ENCODE measurements around the gene IRAK2. TPM values are rescaled to one million over a fixed set of nuclear protein-coding genes. Genes with fewer than 3 reads are reported as not detected.

The IRAK2 gene
- polyA plus RNA-seq, 2 of the 4 experiments (the other 2 are of a cell fraction), result 7.9 to 12.5 TPM

DNA sequence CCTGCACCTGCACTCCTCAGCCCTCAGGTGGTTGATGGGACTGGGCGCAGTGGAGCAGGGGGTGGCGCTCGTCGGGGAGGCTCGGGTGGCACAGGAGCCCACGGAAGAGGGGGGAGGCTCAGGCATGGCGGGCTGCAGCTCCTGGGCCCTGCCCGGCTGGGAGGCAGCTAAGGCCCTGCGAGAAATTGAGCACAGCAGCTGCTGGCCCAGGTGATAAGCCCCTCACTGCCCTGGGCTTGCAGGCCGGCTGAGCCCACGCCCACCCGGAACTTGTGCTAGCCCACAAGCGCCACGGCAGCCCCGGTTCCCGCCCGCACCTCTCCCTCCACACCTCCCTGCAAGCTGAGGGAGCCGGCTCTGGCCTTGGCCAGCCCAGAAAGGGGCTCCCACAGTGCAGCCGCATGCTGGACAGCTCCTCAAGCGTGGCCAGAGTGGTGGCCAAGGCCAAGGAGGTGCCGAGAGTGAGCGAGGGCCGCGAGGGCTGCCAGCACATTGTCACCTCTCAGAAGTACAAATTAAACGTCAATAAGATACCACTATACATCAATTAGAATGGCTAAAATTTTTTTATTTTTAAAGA, 28.2 kb upstream of the IRAK2 start:
- POLR2A ChIA-PET, result no interaction called here
- H3K4me1 ChIP-seq, result no peaks in the 10 kb centered on the region; the same call in 2 of the 3 replicates
- no peak overlapping the region for H3K4me2 ChIP-seq
- no peak overlapping the region for H3K27ac ChIP-seq
- CTCF ChIA-PET, result interaction anchor here (1.5 kb wide), 1 partner anchor 9 kb away, joined by 3 read pairs; no protein-coding TSS in a partner anchor
- FAIRE-seq, result no peak
- no peak for TF ChIP-seq POLR2A (IDR thresholded peaks at IDR 0.05; ENCODE audit: low read length)
- TF ChIP-seq FOXS1 (CRISPR knock-in tag; IDR thresholded peaks at IDR 0.05), result no peak
- no peak for TF ChIP-seq KDM1A (IDR thresholded peaks at IDR 0.05; ENCODE audit: low read depth)
- TF ChIP-seq RARB (CRISPR knock-in tag; IDR thresholded peaks at IDR 0.05), result no peak
- no peak for TF ChIP-seq ZNF302 (CRISPR knock-in tag; IDR thresholded peaks at IDR 0.05)
- TF ChIP-seq RNF2 (IDR thresholded peaks at IDR 0.05; ENCODE audit: borderline replicate concordance, low read depth), result no peak
- no peak for TF ChIP-seq JUN (IDR thresholded peaks at IDR 0.05)
- no peak for ATAC-seq
- H3K9me3 ChIP-seq, result no peaks in the 10 kb centered on the region
- H3K4me3 ChIP-seq, result no peak overlapping the region
- 92% methylated on average over 19 of the region's 25 CpGs for WGBS (ENCODE audit: missing lambda C conversion rate)
- DNase-seq (ENCODE audit: low read depth in 1 of 2, low spot score in 1 of 2), result no peak

DNA sequence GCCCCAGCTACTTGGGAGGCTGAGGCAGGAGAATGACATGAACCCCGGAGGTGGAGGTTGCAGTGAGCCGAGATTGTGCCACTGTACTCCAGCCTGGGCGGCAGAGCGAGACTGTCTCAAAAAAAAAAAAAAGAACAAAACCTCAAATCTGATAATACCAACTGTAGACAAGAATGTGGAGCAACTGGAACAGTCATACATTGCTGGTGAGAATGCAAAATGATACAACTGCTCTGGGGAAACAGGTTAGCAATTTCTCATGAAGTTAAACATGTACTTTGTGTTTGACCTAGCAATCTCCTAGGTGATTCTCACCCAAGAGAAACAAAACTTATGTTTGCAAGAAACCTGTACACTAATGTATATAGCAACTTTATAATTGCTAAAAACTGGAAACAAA, 27.5 kb upstream of the IRAK2 start:
- Histone ChIP-seq H3K4me2 (no peak overlapping the region), H3K4me1 (no peaks in the 10 kb centered on the region; the same call in 2 of the 3 replicates), H3K9me3 (no peaks in the 10 kb centered on the region), H3K4me3 (no peak overlapping the region), H3K27ac (no peak overlapping the region)
- POLR2A ChIA-PET, result no interaction called here
- FAIRE-seq, result no peak
- no peak for DNase-seq (ENCODE audit: low read depth in 1 of 2, low spot score in 1 of 2)
- CTCF ChIA-PET, result no interaction called here
- 77% methylated on average over 4 of the region's 4 CpGs for WGBS (ENCODE audit: missing lambda C conversion rate)
- TF ChIP-seq KDM5A (IDR thresholded peaks at IDR 0.05), result no peak
- no peak for TF ChIP-seq ZNF302 (CRISPR knock-in tag; IDR thresholded peaks at IDR 0.05)
- no peak for TF ChIP-seq HEYL (CRISPR knock-in tag; IDR thresholded peaks at IDR 0.05)
- no peak for TF ChIP-seq ZFP36 (IDR thresholded peaks at IDR 0.05; ENCODE audit: borderline replicate concordance, partially characterized antibody)
- TF ChIP-seq MAZ (IDR thresholded peaks at IDR 0.05; ENCODE audit: borderline replicate concordance, low read depth, low read length), result no peak
- no peak for TF ChIP-seq RARB (CRISPR knock-in tag; IDR thresholded peaks at IDR 0.05)
- TF ChIP-seq RNF2 (IDR thresholded peaks at IDR 0.05; ENCODE audit: borderline replicate concordance, low read depth), result no peak
- ATAC-seq, result no peak

DNA sequence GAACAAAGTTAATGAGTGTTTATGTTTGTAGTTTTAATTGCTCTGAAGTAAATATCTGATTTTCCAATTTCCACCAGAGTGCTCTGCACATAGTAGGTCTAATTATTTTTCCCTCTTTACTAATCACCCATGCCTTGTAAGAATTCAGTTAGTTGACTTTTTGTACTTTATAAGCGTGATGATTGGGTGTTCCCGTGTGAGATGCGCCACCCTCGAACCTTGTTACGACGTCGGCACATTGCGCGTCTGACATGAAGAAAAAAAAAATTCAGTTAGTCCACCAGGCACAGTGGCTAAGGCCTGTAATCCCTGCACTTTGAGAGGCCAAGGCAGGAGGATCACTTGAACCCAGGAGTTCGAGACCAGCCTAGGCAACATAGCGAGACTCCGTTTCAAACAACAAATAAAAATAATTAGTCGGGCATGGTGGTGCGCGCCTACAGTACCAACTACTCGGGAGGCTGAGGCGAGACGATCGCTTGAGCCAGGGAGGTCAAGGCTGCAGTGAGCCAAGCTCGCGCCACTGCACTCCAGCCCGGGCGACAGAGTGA, 23.6 kb upstream of the IRAK2 start:
- Histone ChIP-seq H3K4me2 (peak overlapping the region; percentile 90), H3K27ac (peak overlapping the region; percentile 90 to 97), H3K9me3 (no peaks in the 10 kb centered on the region), H3K4me3 (peak overlapping the region; percentile 87), H3K4me1 (peaks cover 15% of the 10 kb centered on the region)
- no peak for FAIRE-seq
- POLR2A ChIA-PET, result interaction anchor here (0.6 to 1.5 kb wide), 15 partner anchors 10 to 143 kb away, joined by 3 to 12 read pairs (median 4); partner anchors contain the start of gene TATDN2
- ATAC-seq, result no peak; a peak in 1 of 6 replicates
- peak in 1 of 2 experiments; percentile 29 for DNase-seq (ENCODE audit: low read depth in 1 of 2, low spot score in 1 of 2)
- TF ChIP-seq TP53 (CRISPR knock-in tag; IDR thresholded peaks at IDR 0.05) (no peak), KDM1A (IDR thresholded peaks at IDR 0.05; ENCODE audit: low read depth) (peak; percentile 31; the same call in 1 of the 2 replicates), CHD4 (IDR thresholded peaks at IDR 0.05; ENCODE audit: borderline replicate concordance) (peak; percentile 51; the same call in 1 of the 2 replicates)
- CTCF ChIA-PET, result interaction anchor here (0.6 to 1.3 kb wide), 3 partner anchors 11 to 52 kb away, joined by 3 to 9 read pairs (median 3); no protein-coding TSS in a partner anchor
- WGBS (ENCODE audit: missing lambda C conversion rate), result 70% methylated on average over 23 of the region's 23 CpGs

DNA sequence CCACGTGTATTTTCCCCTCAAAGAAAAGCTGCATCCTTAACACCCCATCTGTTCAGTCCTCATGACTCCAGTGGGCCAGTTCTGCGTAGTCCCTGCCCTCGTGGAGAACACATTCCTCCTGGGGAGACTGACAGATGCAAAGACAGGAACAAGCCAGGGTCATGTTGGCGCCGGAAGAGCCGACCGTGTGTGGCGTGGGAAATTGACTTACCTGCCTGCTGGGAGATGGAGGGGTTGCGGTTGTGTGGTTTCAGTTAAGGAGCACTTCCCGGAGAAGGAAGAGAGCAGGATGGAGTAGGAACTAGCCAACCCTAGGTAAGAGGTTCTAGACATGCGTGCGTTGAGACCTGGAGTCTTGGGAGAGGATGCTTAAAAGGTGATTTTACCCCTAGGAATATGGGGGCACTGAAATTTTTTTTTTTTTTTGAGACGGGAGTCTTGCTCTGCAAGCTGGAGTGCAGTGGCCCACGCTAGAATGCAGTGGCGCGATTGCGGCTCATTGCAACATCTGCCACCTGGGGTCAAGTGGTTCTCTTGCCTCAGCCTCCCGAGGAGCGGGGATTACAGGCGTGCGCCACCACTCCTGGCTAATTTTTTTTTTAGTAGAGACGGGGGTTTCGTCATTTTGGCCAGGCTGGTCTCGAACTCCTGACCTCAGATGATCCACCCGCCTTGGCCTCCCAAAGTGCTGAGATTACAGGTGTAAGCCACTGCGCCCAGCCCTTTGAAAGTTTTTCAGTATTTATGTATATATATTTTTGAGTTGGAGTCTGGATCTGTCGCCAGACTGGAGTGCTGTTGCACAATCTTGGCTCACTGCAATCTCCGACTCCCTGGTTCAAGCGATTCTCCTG, 21.8 kb upstream of the IRAK2 start:
- Histone ChIP-seq H3K9me3 (no peaks in the 10 kb centered on the region), H3K4me3 (peak overlapping the region; percentile 87), H3K4me1 (peaks cover 15% of the 10 kb centered on the region), H3K27ac (peak overlapping the region; percentile 90 to 97), H3K4me2 (peak overlapping the region; percentile 90)
- DNase-seq (ENCODE audit: low read depth in 1 of 2, low spot score in 1 of 2) (peak; percentile 26 to 35), FAIRE-seq (no peak), ATAC-seq (peak in 1 of 2 experiments; percentile 12; a peak in 3 of 6 replicates)
- 59% methylated on average over 29 of the region's 29 CpGs for WGBS (ENCODE audit: missing lambda C conversion rate)
- CTCF ChIA-PET, result interaction anchor here (0.6 to 1.7 kb wide), 2 partner anchors 24 to 161 kb away, joined by 4 read pairs; no protein-coding TSS in a partner anchor
- no peak for TF ChIP-seq POLR2AphosphoS2 (conservative IDR thresholded peaks at IDR 0.05; ENCODE audit: low read length)
- TF ChIP-seq RFX5 (IDR thresholded peaks at IDR 0.05), result no peak
- no peak for TF ChIP-seq CBX2 (IDR thresholded peaks at IDR 0.05; ENCODE audit: borderline replicate concordance, low read depth)
- TF ChIP-seq, protein P1, sequence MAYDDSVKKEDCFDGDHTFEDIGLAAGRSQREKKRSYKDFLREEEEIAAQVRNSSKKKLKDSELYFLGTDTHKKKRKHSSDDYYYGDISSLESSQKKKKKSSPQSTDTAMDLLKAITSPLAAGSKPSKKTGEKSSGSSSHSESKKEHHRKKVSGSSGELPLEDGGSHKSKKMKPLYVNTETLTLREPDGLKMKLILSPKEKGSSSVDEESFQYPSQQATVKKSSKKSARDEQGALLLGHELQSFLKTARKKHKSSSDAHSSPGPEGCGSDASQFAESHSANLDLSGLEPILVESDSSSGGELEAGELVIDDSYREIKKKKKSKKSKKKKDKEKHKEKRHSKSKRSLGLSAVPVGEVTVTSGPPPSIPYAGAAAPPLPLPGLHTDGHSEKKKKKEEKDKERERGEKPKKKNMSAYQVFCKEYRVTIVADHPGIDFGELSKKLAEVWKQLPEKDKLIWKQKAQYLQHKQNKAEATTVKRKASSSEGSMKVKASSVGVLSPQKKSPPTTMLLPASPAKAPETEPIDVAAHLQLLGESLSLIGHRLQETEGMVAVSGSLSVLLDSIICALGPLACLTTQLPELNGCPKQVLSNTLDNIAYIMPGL (CRISPR knock-in tag; IDR thresholded peaks at IDR 0.05; ENCODE audit: borderline replicate concordance), result no peak
- peak in 1 of 2 experiments; percentile 40; a peak in 2 of 4 replicates for TF ChIP-seq CEBPB (IDR thresholded peaks at IDR 0.05)
- POLR2A ChIA-PET, result interaction anchor here (0.7 to 1.5 kb wide), 3 partner anchors 18 to 105 kb away, joined by 4 to 12 read pairs (median 4); partner anchors contain the start of gene TATDN2

Measured in A549 (cell line).